ENCODE results near the gene ORM1.

Gene ORM1

GRCh38 chr9:114294664-114295063 is 28.2 kb upstream of the ORM1 start:
- Mint-ChIP-seq H3K27me3 (peaks cover 5% of the 10 kb centered on the region), H3K4me3 (no peak overlapping the region), H3K4me1 (no peaks in the 10 kb centered on the region), H3K36me3 (ENCODE audit: low read depth) (peaks cover 5% of the 10 kb centered on the region), H3K27ac (no peak overlapping the region), H3K9me3 (peaks cover 18% of the 10 kb centered on the region)
- no peak for DNase-seq
- no peak for ATAC-seq

- peaks cover 1% of the 10 kb centered on the region for H3K27me3 Mint-ChIP-seq
- no peak for ATAC-seq
- no peaks in the 10 kb centered on the region for H3K4me1 Mint-ChIP-seq
- H3K9me3 Mint-ChIP-seq, result peaks cover 18% of the 10 kb centered on the region
- DNase-seq, result no peak
- H3K27ac Mint-ChIP-seq, result no peak overlapping the region
- H3K4me3 Mint-ChIP-seq, result no peak overlapping the region
- peaks cover 5% of the 10 kb centered on the region for H3K36me3 Mint-ChIP-seq (ENCODE audit: low read depth)
These were observed 26.6 kb upstream of the ORM1 start for GRCh38 chr9:114296338-114296737.

GRCh38 chr9:114299286-114300152 is 23.4 kb upstream of the ORM1 start:
- peaks cover 5% of the 10 kb centered on the region for H3K36me3 Mint-ChIP-seq (ENCODE audit: low read depth)
- no peak overlapping the region for H3K27ac Mint-ChIP-seq
- ATAC-seq (no peak), DNase-seq (no peak)
- H3K4me3 Mint-ChIP-seq, result no peak overlapping the region
- H3K9me3 Mint-ChIP-seq, result peaks cover 15% of the 10 kb centered on the region
- H3K4me1 Mint-ChIP-seq, result no peaks in the 10 kb centered on the region
- H3K27me3 Mint-ChIP-seq, result peaks cover 1% of the 10 kb centered on the region

GRCh38 chr9:114300153-114300845 is 22.6 kb upstream of the ORM1 start:
- Mint-ChIP-seq H3K27ac (no peak overlapping the region), H3K27me3 (peaks cover 1% of the 10 kb centered on the region), H3K36me3 (ENCODE audit: low read depth) (peaks cover 1% of the 10 kb centered on the region), H3K4me1 (no peaks in the 10 kb centered on the region), H3K9me3 (peaks cover 7% of the 10 kb centered on the region), H3K4me3 (no peak overlapping the region)
- no peak for DNase-seq
- ATAC-seq, result no peak

GRCh38 chr9:114300846-114301797 is 21.8 kb upstream of the ORM1 start:
- Mint-ChIP-seq H3K4me3 (no peak overlapping the region), H3K27me3 (peaks cover 1% of the 10 kb centered on the region), H3K9me3 (peaks cover under 1% of the 10 kb centered on the region), H3K4me1 (peaks cover 2% of the 10 kb centered on the region), H3K27ac (no peak overlapping the region), H3K36me3 (ENCODE audit: low read depth) (no peaks in the 10 kb centered on the region)
- ATAC-seq (no peak), DNase-seq (no peak)

GRCh38 chr9:114301798-114302565 is 20.9 kb upstream of the ORM1 start:
- Mint-ChIP-seq H3K36me3 (ENCODE audit: low read depth) (no peaks in the 10 kb centered on the region), H3K9me3 (no peaks in the 10 kb centered on the region), H3K4me3 (no peak overlapping the region), H3K4me1 (peaks cover 2% of the 10 kb centered on the region), H3K27ac (no peak overlapping the region), H3K27me3 (peaks cover 1% of the 10 kb centered on the region)
- no peak for ATAC-seq
- no peak for DNase-seq

- H3K4me3 Mint-ChIP-seq, result no peak overlapping the region
- no peak for DNase-seq
- H3K27ac Mint-ChIP-seq, result no peak overlapping the region
- ATAC-seq, result no peak
- peaks cover 1% of the 10 kb centered on the region for H3K27me3 Mint-ChIP-seq
- H3K36me3 Mint-ChIP-seq (ENCODE audit: low read depth), result no peaks in the 10 kb centered on the region
- H3K4me1 Mint-ChIP-seq, result peaks cover 2% of the 10 kb centered on the region
- no peaks in the 10 kb centered on the region for H3K9me3 Mint-ChIP-seq
These were observed 20.2 kb upstream of the ORM1 start for GRCh38 chr9:114302727-114303126.

- Mint-ChIP-seq H3K27ac (no peak overlapping the region), H3K36me3 (ENCODE audit: low read depth) (no peaks in the 10 kb centered on the region), H3K4me3 (no peak overlapping the region)
These were observed 19.3 kb upstream of the ORM1 start for GRCh38 chr9:114303571-114303970.

GRCh38 chr9:114303977-114304376 is 18.9 kb upstream of the ORM1 start:
- Mint-ChIP-seq H3K27me3 (no peaks in the 10 kb centered on the region), H3K27ac (no peak overlapping the region), H3K4me1 (peaks cover 2% of the 10 kb centered on the region), H3K9me3 (no peaks in the 10 kb centered on the region), H3K4me3 (no peak overlapping the region), H3K36me3 (ENCODE audit: low read depth) (no peaks in the 10 kb centered on the region)
- DNase-seq (no peak), ATAC-seq (no peak)

More at GRCh38 chr9:114303571-114303970, 19.3 kb upstream of the ORM1 start:
- no peak for ATAC-seq
- Mint-ChIP-seq H3K4me1 (peaks cover 2% of the 10 kb centered on the region), H3K27me3 (peaks cover 1% of the 10 kb centered on the region), H3K9me3 (no peaks in the 10 kb centered on the region)
- DNase-seq, result no peak

GRCh38 chr9:114304416-114305188 is 18.3 kb upstream of the ORM1 start:
- peaks cover 2% of the 10 kb centered on the region for H3K4me1 Mint-ChIP-seq
- H3K4me3 Mint-ChIP-seq, result no peak overlapping the region
- DNase-seq (no peak), ATAC-seq (no peak)
- H3K9me3 Mint-ChIP-seq, result no peaks in the 10 kb centered on the region
- H3K27me3 Mint-ChIP-seq, result no peaks in the 10 kb centered on the region
- H3K27ac Mint-ChIP-seq, result no peak overlapping the region
- H3K36me3 Mint-ChIP-seq (ENCODE audit: low read depth), result no peaks in the 10 kb centered on the region

GRCh38 chr9:114307899-114308267 is 15.0 kb upstream of the ORM1 start:
- Mint-ChIP-seq H3K4me1 (peaks cover 2% of the 10 kb centered on the region), H3K36me3 (ENCODE audit: low read depth) (no peaks in the 10 kb centered on the region), H3K4me3 (no peak overlapping the region), H3K9me3 (no peaks in the 10 kb centered on the region), H3K27ac (no peak overlapping the region), H3K27me3 (no peaks in the 10 kb centered on the region)
- DNase-seq (no peak), ATAC-seq (no peak)

GRCh38 chr9:114308361-114308950 is 14.4 kb upstream of the ORM1 start:
- H3K27me3 Mint-ChIP-seq, result no peaks in the 10 kb centered on the region
- H3K9me3 Mint-ChIP-seq, result no peaks in the 10 kb centered on the region

GRCh38 chr9:114309096-114309495 is 13.8 kb upstream of the ORM1 start:
- H3K27me3 Mint-ChIP-seq, result no peaks in the 10 kb centered on the region
- no peak for DNase-seq
- H3K27ac Mint-ChIP-seq, result no peak overlapping the region
- H3K4me3 Mint-ChIP-seq, result no peak overlapping the region
- ATAC-seq, result no peak
- H3K36me3 Mint-ChIP-seq (ENCODE audit: low read depth), result no peaks in the 10 kb centered on the region
- peaks cover 2% of the 10 kb centered on the region for H3K4me1 Mint-ChIP-seq
- no peaks in the 10 kb centered on the region for H3K9me3 Mint-ChIP-seq

More at GRCh38 chr9:114308361-114308950, 14.4 kb upstream of the ORM1 start:
- Mint-ChIP-seq H3K4me1 (peaks cover 2% of the 10 kb centered on the region), H3K4me3 (no peak overlapping the region), H3K27ac (no peak overlapping the region), H3K36me3 (ENCODE audit: low read depth) (no peaks in the 10 kb centered on the region)
- DNase-seq (no peak), ATAC-seq (no peak)

All from activated naive CD8-positive, alpha-beta T cell treated with anti-CD3 and anti-CD28 coated beads, Interleukin-2, amount 50 U/mL, for 24 hours (primary cell).